Stimulated activated CD4-positive, alpha-beta T cell treated with anti-CD3 and anti-CD28 coated beads, Interleukin-2, amount 100 ng/mL, for 48 hours (primary cell): ENCODE results near the gene PPBP.

ENCODE experiments used
- DNase-seq, 2 donors: peaks; one replicate each; pipeline ENCODE4 v3.0.0-alpha.2; 2020

Gene PPBP

GRCh38 chr4:73988061-73988460, at the start of gene PPBP:
TSS of gene PPBP (minus strand) at chr4:73988190. CDS start at chr4:73988103, 87 bp downstream.
- DNase-seq, result no peak

GRCh38 chr4:74037076-74037955, 49.3 kb upstream of the PPBP start:
- no peak for DNase-seq

DNA sequence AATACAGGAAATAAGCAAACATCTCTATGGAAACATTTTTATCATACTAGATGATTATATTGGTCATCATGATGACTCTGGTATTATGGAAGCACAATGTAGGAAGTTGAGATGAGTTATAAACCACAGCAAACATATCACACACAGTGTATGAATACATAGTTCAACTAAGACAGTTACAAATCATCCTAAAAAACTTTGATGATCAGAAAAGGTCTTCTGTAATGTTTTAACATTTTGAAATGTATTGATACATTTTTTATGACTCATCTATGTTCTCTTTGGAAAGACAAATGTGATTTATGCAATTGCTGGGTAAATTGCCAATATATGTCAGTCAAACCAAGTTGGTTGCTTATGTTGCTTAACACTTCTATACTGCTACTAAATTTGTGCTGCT, 45.7 kb upstream of the PPBP start:
- no peak for DNase-seq

DNA sequence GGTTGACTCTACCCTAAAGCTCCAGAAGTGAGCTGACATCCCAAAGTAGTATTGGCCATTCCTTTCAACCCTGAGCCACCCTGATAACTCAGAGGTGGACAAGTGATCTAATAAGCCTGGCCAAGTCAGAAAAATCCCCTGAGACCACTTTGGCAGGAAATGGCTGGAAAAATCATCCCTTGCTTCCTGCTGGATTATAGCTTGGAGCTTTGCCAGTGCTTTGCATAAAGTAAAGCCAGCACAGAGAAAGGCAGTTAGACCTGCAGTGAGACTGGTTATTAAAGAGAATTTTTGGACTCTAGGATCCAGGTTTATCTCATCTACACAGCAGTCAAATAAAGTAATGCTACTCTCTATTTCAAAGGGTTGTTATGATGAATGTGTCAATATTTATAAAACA, 44.1 kb upstream of the PPBP start:
- DNase-seq, result no peak

- DNase-seq, result no peak
Measured at GRCh38 chr4:74031576-74031975, 43.6 kb upstream of the PPBP start.

- DNase-seq, result no peak
Measured at GRCh38 chr4:74030285-74030684, 42.3 kb upstream of the PPBP start.

GRCh38 chr4:74028504-74028903, 40.5 kb upstream of the PPBP start:
- no peak for DNase-seq

GRCh38 chr4:74023709-74024108, 35.7 kb upstream of the PPBP start:
- DNase-seq, result no peak

GRCh38 chr4:74021601-74022000, 33.6 kb upstream of the PPBP start:
- no peak for DNase-seq

GRCh38 chr4:74018771-74019170, 30.8 kb upstream of the PPBP start:
- no peak for DNase-seq

DNA sequence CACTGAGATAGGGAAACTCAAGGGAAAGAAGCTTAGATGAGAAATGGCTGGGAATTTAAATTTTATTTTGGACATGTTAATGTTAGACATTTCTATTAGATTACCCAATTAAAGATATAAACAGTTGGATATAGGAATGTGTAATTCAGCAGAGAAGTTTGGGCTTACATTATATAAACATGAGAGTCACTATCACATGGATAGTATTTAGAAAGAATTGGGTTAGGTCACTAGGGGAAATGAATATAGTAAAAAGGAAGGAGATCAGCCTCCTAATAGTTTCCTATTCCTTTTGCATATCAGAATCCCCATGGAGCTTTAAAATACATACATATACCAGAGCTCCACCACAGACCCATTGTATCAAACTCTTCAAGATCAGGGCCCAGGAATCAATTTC, 30.1 kb upstream of the PPBP start:
- no peak for DNase-seq

DNA sequence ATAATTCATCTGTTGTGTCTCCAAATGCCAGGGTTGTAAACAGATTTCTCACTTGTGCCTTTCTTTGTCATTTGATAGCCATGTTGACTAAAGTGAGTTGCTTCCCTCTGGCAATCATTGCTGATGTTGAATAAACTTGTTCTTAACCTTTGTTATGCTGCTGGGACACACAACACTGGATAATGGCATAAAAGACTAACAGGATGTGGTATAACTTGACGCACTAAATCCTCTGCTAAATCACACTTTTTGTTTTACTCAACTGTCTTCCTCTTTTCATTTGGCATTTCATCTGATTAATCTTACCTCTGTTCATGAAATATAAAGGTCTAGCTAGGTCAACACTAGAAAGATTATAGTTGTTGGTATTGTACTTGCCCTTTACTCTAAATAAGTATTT, 28.1 kb upstream of the PPBP start:
- DNase-seq, result no peak

- no peak for DNase-seq
Measured at GRCh38 chr4:74015126-74015780, 27.3 kb upstream of the PPBP start.

GRCh38 chr4:74014332-74014731, 26.3 kb upstream of the PPBP start:
- DNase-seq, result no peak

GRCh38 chr4:74013264-74013663, 25.3 kb upstream of the PPBP start:
- no peak for DNase-seq

GRCh38 chr4:74012130-74012529, 24.1 kb upstream of the PPBP start:
- no peak for DNase-seq

GRCh38 chr4:74009307-74009706, 21.3 kb upstream of the PPBP start:
- DNase-seq, result no peak

DNA sequence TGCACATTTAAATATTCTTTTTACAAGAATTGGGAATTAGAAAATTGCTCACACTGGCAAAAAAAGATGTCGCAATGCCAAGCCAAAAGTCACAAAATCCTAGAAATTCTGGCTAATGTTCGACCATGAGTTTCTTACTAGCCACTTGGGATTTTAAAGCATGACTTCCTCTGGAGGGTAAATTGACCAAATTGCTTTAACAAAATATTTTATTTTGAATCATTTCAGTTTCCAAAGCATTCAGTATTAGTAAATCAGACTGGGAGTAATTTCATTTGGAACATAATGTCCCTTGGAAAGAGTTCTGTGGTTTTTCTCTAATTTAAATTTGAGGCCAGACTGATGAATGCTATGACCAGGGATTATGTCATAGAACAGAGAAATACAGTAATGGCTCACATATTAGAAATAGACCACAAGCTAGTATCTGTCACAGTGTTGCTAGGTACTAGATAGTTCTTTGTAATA, 18.1 kb upstream of the PPBP start:
- no peak for DNase-seq

DNA sequence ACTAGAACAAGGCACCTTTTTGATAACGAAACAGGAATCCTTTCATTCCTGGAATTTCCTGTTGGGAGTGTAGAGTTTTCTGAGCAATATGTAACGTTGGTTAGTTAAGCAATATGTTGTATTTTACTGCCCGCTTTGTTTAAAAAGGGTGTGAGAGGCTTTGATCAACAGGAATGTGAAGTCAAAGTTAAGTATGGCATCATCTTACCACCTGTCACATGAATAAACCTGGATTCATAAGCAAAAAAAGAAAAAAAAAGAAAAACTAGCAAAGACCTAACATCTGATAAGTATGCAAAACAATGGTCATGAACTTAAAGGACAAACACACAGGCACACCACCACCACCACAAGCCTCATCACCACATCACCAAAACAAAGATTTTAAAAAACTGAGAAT, 17.5 kb upstream of the PPBP start:
- no peak for DNase-seq

GRCh38 chr4:74004668-74005067, 16.7 kb upstream of the PPBP start:
- DNase-seq, result no peak

- no peak for DNase-seq
Measured at GRCh38 chr4:74000301-74000700, 12.3 kb upstream of the PPBP start.

- no peak for DNase-seq
Measured at GRCh38 chr4:73998040-73999011, 10.3 kb upstream of the PPBP start, which contains the start of gene CXCL5. TSS of gene CXCL5 (minus strand) at chr4:73998677. CDS start at chr4:73998581, 96 bp downstream.

- no peak for DNase-seq
Measured at GRCh38 chr4:73992050-73992449, 4.1 kb upstream of the PPBP start.
